Measurements from ENCODE around the gene AKR7A2. TPM values are rescaled to one million over a fixed set of nuclear protein-coding genes. Genes with fewer than 3 reads are reported as not detected.

Gene AKR7A2
- total and polyA plus RNA-seq, 3 donors from 2014 or later: 73.0 to 141 (median 83.3) TPM

GRCh38 chr1:19332832-19333231 lies 20.9 kb upstream of the AKR7A2 start:
- H3K27me3 ChIP-seq: no peaks in the 10 kb centered on the region
- H3K4me1 ChIP-seq: no peaks in the 10 kb centered on the region
- no peaks in the 10 kb centered on the region for H3K9me3 ChIP-seq
- no peak overlapping the region for H3K27ac ChIP-seq
- no peaks in the 10 kb centered on the region for H3K36me3 ChIP-seq (ENCODE audit: low read depth, missing control alignments)
- WGBS, 2 donors: 92 to 93% methylated on average over 10 to 12 of the region's 12 CpGs
- H3K4me3 ChIP-seq: no peak overlapping the region
- DNase-seq: no peak
- intact Hi-C loops (cut with DNase I; ENCODE audit: low total_unique reads): no loop called here
- TF ChIP-seq POLR2A (IDR thresholded peaks at IDR 0.05) (no peak), CTCF (IDR thresholded peaks at IDR 0.05) (no peak)

- 85 to 93% methylated on average over 5 to 13 of the region's 13 CpGs for WGBS, 2 donors
- intact Hi-C loops (cut with DNase I; ENCODE audit: low total_unique reads): no loop called here
- no peaks in the 10 kb centered on the region for H3K36me3 ChIP-seq (ENCODE audit: low read depth, missing control alignments)
- no peaks in the 10 kb centered on the region for H3K27me3 ChIP-seq
- H3K4me3 ChIP-seq: no peak overlapping the region
- TF ChIP-seq POLR2A (IDR thresholded peaks at IDR 0.05) (no peak), CTCF (IDR thresholded peaks at IDR 0.05) (no peak)
- H3K9me3 ChIP-seq: no peaks in the 10 kb centered on the region
- DNase-seq: no peak
- no peak overlapping the region for H3K27ac ChIP-seq
- H3K4me1 ChIP-seq: no peaks in the 10 kb centered on the region
Measured at GRCh38 chr1:19331262-19331878, 19.4 kb upstream of the AKR7A2 start.

GRCh38 chr1:19330449-19331135 lies 18.6 kb upstream of the AKR7A2 start:
- Histone ChIP-seq H3K27me3 (no peaks in the 10 kb centered on the region), H3K4me1 (no peaks in the 10 kb centered on the region), H3K27ac (no peak overlapping the region), H3K9me3 (no peaks in the 10 kb centered on the region), H3K36me3 (ENCODE audit: low read depth, missing control alignments) (no peaks in the 10 kb centered on the region), H3K4me3 (no peak overlapping the region)
- no peak for DNase-seq
- no peak for TF ChIP-seq CTCF (IDR thresholded peaks at IDR 0.05)
- TF ChIP-seq POLR2A (IDR thresholded peaks at IDR 0.05): no peak
- WGBS, 2 donors: 93 to 94% methylated on average over 12 to 14 of the region's 14 CpGs
- intact Hi-C loops (cut with DNase I; ENCODE audit: low total_unique reads): no loop called here

GRCh38 chr1:19329611-19330010 lies 17.7 kb upstream of the AKR7A2 start:
- intact Hi-C loops (cut with DNase I; ENCODE audit: low total_unique reads): no loop called here
- WGBS, 2 donors: 92 to 93% methylated on average over 5 of the region's 5 CpGs
- Histone ChIP-seq H3K4me3 (no peak overlapping the region), H3K27ac (no peak overlapping the region), H3K27me3 (no peaks in the 10 kb centered on the region), H3K36me3 (ENCODE audit: low read depth, missing control alignments) (no peaks in the 10 kb centered on the region), H3K4me1 (no peaks in the 10 kb centered on the region), H3K9me3 (no peaks in the 10 kb centered on the region)
- DNase-seq: no peak
- TF ChIP-seq CTCF (IDR thresholded peaks at IDR 0.05): no peak
- TF ChIP-seq POLR2A (IDR thresholded peaks at IDR 0.05): no peak

GRCh38 chr1:19329188-19329587 lies 17.2 kb upstream of the AKR7A2 start:
- Histone ChIP-seq H3K36me3 (ENCODE audit: low read depth, missing control alignments) (no peaks in the 10 kb centered on the region), H3K27me3 (no peaks in the 10 kb centered on the region), H3K9me3 (no peaks in the 10 kb centered on the region), H3K4me3 (no peak overlapping the region), H3K4me1 (no peaks in the 10 kb centered on the region), H3K27ac (no peak overlapping the region)
- DNase-seq: no peak
- TF ChIP-seq CTCF (IDR thresholded peaks at IDR 0.05) (no peak), POLR2A (IDR thresholded peaks at IDR 0.05) (no peak)
- intact Hi-C loops (cut with DNase I; ENCODE audit: low total_unique reads): no loop called here
- 88 to 93% methylated on average over 13 of the region's 13 CpGs for WGBS, 2 donors

Data from testis (tissue), 3 donors.